Measurements from ENCODE around the gene TADA2B. TPM values are rescaled to one million over a fixed set of nuclear protein-coding genes. Genes with fewer than 3 reads are reported as not detected.

The TADA2B gene
- total and polyA plus RNA-seq, 10 of the 15 experiments (the other 5 are each of a cell fraction or from before 2014, with no cell fraction given), result 0.66 to 12.0 (median 5.6) TPM

DNA sequence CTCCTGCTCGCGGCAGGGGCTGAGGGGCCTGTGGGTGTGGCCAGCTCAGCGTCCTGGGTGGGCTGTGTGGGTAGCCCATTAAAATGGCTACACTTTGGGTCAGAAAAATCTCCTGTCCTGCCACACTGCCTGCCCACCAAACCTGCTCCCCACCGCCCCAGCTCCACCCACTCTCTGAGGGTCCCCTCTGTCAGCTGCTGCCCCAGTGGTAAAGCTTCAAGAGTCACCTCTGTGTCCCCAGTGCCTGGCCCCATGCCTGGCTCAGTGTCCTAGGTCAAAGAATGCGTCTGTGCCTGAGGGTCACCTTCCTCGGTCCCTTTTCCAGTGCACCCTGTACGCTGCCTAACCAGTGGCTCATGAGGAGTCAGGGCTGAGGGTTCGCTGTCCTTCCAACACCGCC, 24.9 kb upstream of the TADA2B start:
- H2AFZ ChIP-seq (ENCODE audit: control insufficient read depth, low read depth, low read length), result no peak overlapping the region
- no peaks in the 10 kb centered on the region; the same call in 2 of the 3 replicates for H3K9me3 ChIP-seq (replicated peaks; ENCODE audit: control insufficient read depth, insufficient read depth, low read length)
- intact Hi-C loops (cut with micrococcal nuclease; ENCODE audit: unreplicated experiment), result no loop called here
- 98% methylated on average over 9 of the region's 9 CpGs for WGBS (ENCODE audit: insufficient coverage, insufficient replicate concordance, low lambda C conversion rate, missing lambda C conversion rate)
- H4K20me1 ChIP-seq (ENCODE audit: control insufficient read depth, insufficient read depth), result no peaks in the 10 kb centered on the region
- H3K79me2 ChIP-seq (ENCODE audit: control insufficient read depth, insufficient read depth, low read length), result no peaks in the 10 kb centered on the region; the same call in 1 of the 2 replicates
- SMC1A ChIA-PET (ENCODE audit: uncharacterized antibody, unreplicated experiment), result no interaction called here
- peaks cover 25% of the 10 kb centered on the region in 2 experiments for H3K36me3 ChIP-seq (ENCODE audit: control insufficient read depth in 2 of 2, insufficient read depth in 2 of 2, low read length in 1 of 2)
- H3K27ac ChIP-seq (ENCODE audit: control insufficient read depth, insufficient read depth), result no peak overlapping the region
- no peaks in the 10 kb centered on the region for H3K27me3 ChIP-seq (replicated peaks in 1 of 2; ENCODE audit: control insufficient read depth in 2 of 2, insufficient read depth in 2 of 2, low read length in 1 of 2)
- BruUV-seq (replicated peaks), result no TSS peak
- POLR2A ChIA-PET, result no interaction called here
- no peak for TF ChIP-seq ZNF622 (IDR thresholded peaks at IDR 0.05)
- no peak for FAIRE-seq
- no peak overlapping the region for H3K4me2 ChIP-seq (ENCODE audit: control insufficient read depth, insufficient read depth)
- CTCF ChIA-PET, result interaction anchor here (1.0 kb wide), 1 partner anchor 25 kb away, joined by 4 read pairs; the partner anchor contains the start of gene TADA2B
- H3K4me3 ChIP-seq, result no peak overlapping the region
- no peak overlapping the region for H3K9ac ChIP-seq (ENCODE audit: control insufficient read depth, insufficient read depth, low read length)
- RAD21 ChIA-PET (ENCODE audit: unreplicated experiment), result no interaction called here
- in situ Hi-C loops (cut with MboI), result no loop called here
- peaks cover 13% of the 10 kb centered on the region for H3K4me1 ChIP-seq (ENCODE audit: control insufficient read depth, insufficient read depth, low read length)
- ATAC-seq, result no peak
- DNase-seq (ENCODE audit: low read depth, low spot score), result no peak

DNA sequence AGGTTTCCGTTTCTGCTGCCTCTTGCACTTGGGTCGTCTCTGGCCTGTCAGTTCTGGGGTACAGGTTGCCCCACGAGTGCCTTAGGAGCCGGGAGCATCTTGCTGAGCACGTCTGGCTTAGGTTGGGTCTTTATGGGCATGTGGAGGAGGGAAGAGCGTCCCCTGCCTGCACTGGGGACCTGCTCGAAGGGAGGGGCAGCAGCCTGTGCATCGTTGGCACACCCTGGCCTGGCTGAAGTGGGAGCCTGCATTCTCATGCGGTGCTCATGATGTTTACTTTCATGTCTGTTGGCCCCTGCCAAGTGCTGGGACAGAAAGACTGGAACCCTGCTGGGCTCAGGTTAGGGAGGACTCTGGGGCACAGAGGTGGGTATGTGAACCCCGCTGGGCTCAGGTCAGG, 23.8 kb upstream of the TADA2B start:
- POLR2A ChIA-PET, result no interaction called here
- ATAC-seq (no peak), DNase-seq (ENCODE audit: low read depth, low spot score) (no peak), FAIRE-seq (no peak)
- no peaks in the 10 kb centered on the region; the same call in 2 of the 3 replicates for H3K9me3 ChIP-seq (replicated peaks; ENCODE audit: control insufficient read depth, insufficient read depth, low read length)
- H3K27ac ChIP-seq (ENCODE audit: control insufficient read depth, insufficient read depth), result no peak overlapping the region
- no peak overlapping the region for H3K4me2 ChIP-seq (ENCODE audit: control insufficient read depth, insufficient read depth)
- intact Hi-C loops (cut with micrococcal nuclease; ENCODE audit: unreplicated experiment), result no loop called here
- H2AFZ ChIP-seq (ENCODE audit: control insufficient read depth, low read depth, low read length), result no peak overlapping the region
- SMC1A ChIA-PET (ENCODE audit: uncharacterized antibody, unreplicated experiment), result no interaction called here
- RAD21 ChIA-PET (ENCODE audit: unreplicated experiment), result no interaction called here
- no peaks in the 10 kb centered on the region; the same call in 1 of the 2 replicates for H3K79me2 ChIP-seq (ENCODE audit: control insufficient read depth, insufficient read depth, low read length)
- H3K36me3 ChIP-seq (ENCODE audit: control insufficient read depth in 2 of 2, insufficient read depth in 2 of 2, low read length in 1 of 2), result peaks cover 24 to 27% of the 10 kb centered on the region in 2 experiments
- H3K9ac ChIP-seq (ENCODE audit: control insufficient read depth, insufficient read depth, low read length), result no peak overlapping the region
- BruUV-seq (replicated peaks), result no TSS peak
- in situ Hi-C loops (cut with MboI), result no loop called here
- no peak overlapping the region for H3K4me3 ChIP-seq
- no peaks in the 10 kb centered on the region for H3K27me3 ChIP-seq (replicated peaks in 1 of 2; ENCODE audit: control insufficient read depth in 2 of 2, insufficient read depth in 2 of 2, low read length in 1 of 2)
- CTCF ChIA-PET, result no interaction called here
- H4K20me1 ChIP-seq (ENCODE audit: control insufficient read depth, insufficient read depth), result no peaks in the 10 kb centered on the region
- peaks cover 2% of the 10 kb centered on the region for H3K4me1 ChIP-seq (ENCODE audit: control insufficient read depth, insufficient read depth, low read length)
- WGBS (ENCODE audit: insufficient coverage, insufficient replicate concordance, low lambda C conversion rate, missing lambda C conversion rate), result 100% methylated on average over 10 of the region's 10 CpGs
- TF ChIP-seq STAT3 (IDR thresholded peaks at IDR 0.05; ENCODE audit: low read depth, low read length) (no peak), SP1 (IDR thresholded peaks at IDR 0.05; ENCODE audit: low read depth, low read length) (no peak), POU2F2 (IDR thresholded peaks at IDR 0.05; ENCODE audit: borderline replicate concordance, low read depth, low read length) (no peak), KAT2A (conservative IDR thresholded peaks at IDR 0.05; ENCODE audit: control insufficient read depth, low read depth, low read length) (no peak), ZNF24 (IDR thresholded peaks at IDR 0.05) (no peak), CHD1 (IDR thresholded peaks at IDR 0.05; ENCODE audit: low read depth, low read length) (no peak), CHD2 (IDR thresholded peaks at IDR 0.05; ENCODE audit: borderline replicate concordance, low read depth, low read length) (no peak)
- TF ChIP-seq, protein P1, sequence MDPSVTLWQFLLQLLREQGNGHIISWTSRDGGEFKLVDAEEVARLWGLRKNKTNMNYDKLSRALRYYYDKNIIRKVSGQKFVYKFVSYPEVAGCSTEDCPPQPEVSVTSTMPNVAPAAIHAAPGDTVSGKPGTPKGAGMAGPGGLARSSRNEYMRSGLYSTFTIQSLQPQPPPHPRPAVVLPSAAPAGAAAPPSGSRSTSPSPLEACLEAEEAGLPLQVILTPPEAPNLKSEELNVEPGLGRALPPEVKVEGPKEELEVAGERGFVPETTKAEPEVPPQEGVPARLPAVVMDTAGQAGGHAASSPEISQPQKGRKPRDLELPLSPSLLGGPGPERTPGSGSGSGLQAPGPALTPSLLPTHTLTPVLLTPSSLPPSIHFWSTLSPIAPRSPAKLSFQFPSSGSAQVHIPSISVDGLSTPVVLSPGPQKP (IDR thresholded peaks at IDR 0.05; ENCODE audit: low read depth, low read length), result no peak
- TF ChIP-seq, protein P2, sequence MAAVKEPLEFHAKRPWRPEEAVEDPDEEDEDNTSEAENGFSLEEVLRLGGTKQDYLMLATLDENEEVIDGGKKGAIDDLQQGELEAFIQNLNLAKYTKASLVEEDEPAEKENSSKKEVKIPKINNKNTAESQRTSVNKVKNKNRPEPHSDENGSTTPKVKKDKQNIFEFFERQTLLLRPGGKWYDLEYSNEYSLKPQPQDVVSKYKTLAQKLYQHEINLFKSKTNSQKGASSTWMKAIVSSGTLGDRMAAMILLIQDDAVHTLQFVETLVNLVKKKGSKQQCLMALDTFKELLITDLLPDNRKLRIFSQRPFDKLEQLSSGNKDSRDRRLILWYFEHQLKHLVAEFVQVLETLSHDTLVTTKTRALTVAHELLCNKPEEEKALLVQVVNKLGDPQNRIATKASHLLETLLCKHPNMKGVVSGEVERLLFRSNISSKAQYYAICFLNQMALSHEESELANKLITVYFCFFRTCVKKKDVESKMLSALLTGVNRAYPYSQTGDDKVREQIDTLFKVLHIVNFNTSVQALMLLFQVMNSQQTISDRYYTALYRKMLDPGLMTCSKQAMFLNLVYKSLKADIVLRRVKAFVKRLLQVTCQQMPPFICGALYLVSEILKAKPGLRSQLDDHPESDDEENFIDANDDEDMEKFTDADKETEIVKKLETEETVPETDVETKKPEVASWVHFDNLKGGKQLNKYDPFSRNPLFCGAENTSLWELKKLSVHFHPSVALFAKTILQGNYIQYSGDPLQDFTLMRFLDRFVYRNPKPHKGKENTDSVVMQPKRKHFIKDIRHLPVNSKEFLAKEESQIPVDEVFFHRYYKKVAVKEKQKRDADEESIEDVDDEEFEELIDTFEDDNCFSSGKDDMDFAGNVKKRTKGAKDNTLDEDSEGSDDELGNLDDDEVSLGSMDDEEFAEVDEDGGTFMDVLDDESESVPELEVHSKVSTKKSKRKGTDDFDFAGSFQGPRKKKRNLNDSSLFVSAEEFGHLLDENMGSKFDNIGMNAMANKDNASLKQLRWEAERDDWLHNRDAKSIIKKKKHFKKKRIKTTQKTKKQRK (IDR thresholded peaks at IDR 0.05; ENCODE audit: low read depth, low read length), result no peak
- TF ChIP-seq, protein P3, sequence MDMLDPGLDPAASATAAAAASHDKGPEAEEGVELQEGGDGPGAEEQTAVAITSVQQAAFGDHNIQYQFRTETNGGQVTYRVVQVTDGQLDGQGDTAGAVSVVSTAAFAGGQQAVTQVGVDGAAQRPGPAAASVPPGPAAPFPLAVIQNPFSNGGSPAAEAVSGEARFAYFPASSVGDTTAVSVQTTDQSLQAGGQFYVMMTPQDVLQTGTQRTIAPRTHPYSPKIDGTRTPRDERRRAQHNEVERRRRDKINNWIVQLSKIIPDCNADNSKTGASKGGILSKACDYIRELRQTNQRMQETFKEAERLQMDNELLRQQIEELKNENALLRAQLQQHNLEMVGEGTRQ (IDR thresholded peaks at IDR 0.05; ENCODE audit: borderline replicate concordance, low read depth, low read length), result no peak

All from GM12878 (cell line).